ENCODE measurements around the gene ZAR1.
"Not testable (repeated sequence)": the region's sequence is repeated elsewhere in the genome, so short reads cannot be mapped to it uniquely, and the experiment has no call there.

Gene ZAR1

GRCh38 chr4:48490012-48490679 is at the start of gene ZAR1:
ZAR1 (plus strand) TSS chr4:48490252; CDS start chr4:48490292, 40 bp downstream.
- DNase-seq (ENCODE audit: low read depth, low spot score), result no peak
- in situ Hi-C loops (cut with HindIII; ENCODE audit: low sequenced_read_pairs), result no loop called here
- no peak for TF ChIP-seq CTCF (IDR thresholded peaks at IDR 0.05; ENCODE audit: low read depth, low read length)
- H3K4me3 ChIP-seq (ENCODE audit: low read depth, low read length), result no peak within 1 kb of the TSS

GRCh38 chr4:48440914-48441313 is 49.1 kb upstream of the ZAR1 start:
- DNase-seq (ENCODE audit: low read depth, low spot score); H3K4me3 ChIP-seq (ENCODE audit: low read depth, low read length); in situ Hi-C loops (cut with HindIII; ENCODE audit: low sequenced_read_pairs): not testable (repeated sequence)

GRCh38 chr4:48445704-48446103 is 44.3 kb upstream of the ZAR1 start:
- DNase-seq (ENCODE audit: low read depth, low spot score), result peak; percentile 19
- in situ Hi-C loops (cut with HindIII; ENCODE audit: low sequenced_read_pairs), result no loop called here
- H3K4me3 ChIP-seq (ENCODE audit: low read depth, low read length), result no peak overlapping the region
- peak; percentile 48 for TF ChIP-seq CTCF (IDR thresholded peaks at IDR 0.05; ENCODE audit: low read depth, low read length)

GRCh38 chr4:48446642-48447041 is 43.4 kb upstream of the ZAR1 start:
- no peak overlapping the region for H3K4me3 ChIP-seq (ENCODE audit: low read depth, low read length)
- in situ Hi-C loops (cut with HindIII; ENCODE audit: low sequenced_read_pairs), result no loop called here
- no peak for DNase-seq (ENCODE audit: low read depth, low spot score)
- TF ChIP-seq CTCF (IDR thresholded peaks at IDR 0.05; ENCODE audit: low read depth, low read length), result no peak

- H3K4me3 ChIP-seq (ENCODE audit: low read depth, low read length), result no peak overlapping the region
- in situ Hi-C loops (cut with HindIII; ENCODE audit: low sequenced_read_pairs), result no loop called here
- DNase-seq (ENCODE audit: low read depth, low spot score), result no peak
- TF ChIP-seq CTCF (IDR thresholded peaks at IDR 0.05; ENCODE audit: low read depth, low read length), result no peak
These were observed 40.9 kb upstream of the ZAR1 start for GRCh38 chr4:48449151-48449550.

GRCh38 chr4:48450740-48451139 is 39.3 kb upstream of the ZAR1 start:
- no peak for DNase-seq (ENCODE audit: low read depth, low spot score)
- in situ Hi-C loops (cut with HindIII; ENCODE audit: low sequenced_read_pairs), result no loop called here
- TF ChIP-seq CTCF (IDR thresholded peaks at IDR 0.05; ENCODE audit: low read depth, low read length), result no peak
- H3K4me3 ChIP-seq (ENCODE audit: low read depth, low read length), result no peak overlapping the region

GRCh38 chr4:48451656-48452055 is 38.4 kb upstream of the ZAR1 start:
- DNase-seq (ENCODE audit: low read depth, low spot score); H3K4me3 ChIP-seq (ENCODE audit: low read depth, low read length); in situ Hi-C loops (cut with HindIII; ENCODE audit: low sequenced_read_pairs): not testable (repeated sequence)

- no peak overlapping the region for H3K4me3 ChIP-seq (ENCODE audit: low read depth, low read length)
- DNase-seq (ENCODE audit: low read depth, low spot score), result no peak
- in situ Hi-C loops (cut with HindIII; ENCODE audit: low sequenced_read_pairs), result no loop called here
- TF ChIP-seq CTCF (IDR thresholded peaks at IDR 0.05; ENCODE audit: low read depth, low read length), result no peak
These were observed 35.5 kb upstream of the ZAR1 start for GRCh38 chr4:48454591-48454990.

All from astrocyte of the spinal cord (primary cell).